K562 (cell line): ENCODE results near the gene MTSS2. TPM values are rescaled to one million over a fixed set of nuclear protein-coding genes. Genes with fewer than 3 reads are reported as not detected.

Source experiments
- ATAC-seq: fragments of 200-7000 bp; cut with Tn5 transposase; 3 replicates; pipeline ENCODE4 v1.9.1; 2020; ENCODE audit warnings: moderate library complexity
- BruUV-seq: library from RNA; stranded (reverse); fragments of 400-500 nt; replicated peaks from 2 replicates; lab custom pipeline; 2021; lab: Mats Ljungman, UMichigan
- CTCF ChIA-PET: fragments of 300-600 bp; formaldehyde crosslinking; extraction: SDS; loops from one replicate; lab custom pipeline; 2021; ENCODE audit warnings: low intra/inter-chr PET ratio; lab: Yijun Ruan, JAX
- POLR2A ChIA-PET: fragments of 300-600, 350-650 bp; sonication (Branson Sonifier 250); formaldehyde crosslinking; extraction: SDS; loops from one replicate; lab custom pipeline; 2021; ENCODE audit warnings: antibody characterized with exemption, inconsistent platforms; lab: Yijun Ruan, JAX
- DNase-seq, 4 experiments: peaks; one replicate each; pipeline versions ENCODE4 v3.0.0 to v3.0.0-alpha.2; 2011 to 2018; ENCODE audit warnings: low spot score in 3 of 4, mixed read lengths in 3 of 4; ENCODE audit errors: extremely low read depth in 1 of 4
- FAIRE-seq: peaks from 2 replicates; lab custom pipeline; 2011; peaks lifted over from hg19 to GRCh38; lab: Jason Lieb, UNC
- H2AFZ ChIP-seq: 2 replicates; pipeline ENCODE4 v1.6.0; 2011; ENCODE audit warnings: low read depth, low read length, control low read depth, inconsistent platforms
- H3K27ac ChIP-seq: fragments of 200-600 bp; 3 replicates; pipeline ENCODE4 v1.8.0; 2011; ENCODE audit warnings: low read depth, mild to moderate bottlenecking, control low read depth, inconsistent platforms, low read length, moderate library complexity, mixed read lengths; ENCODE audit errors: extremely low read depth
- H3K27me3 ChIP-seq, 2 experiments: fragments of 300-600 bp in 1 of 2; 2 replicates in 1 of 2; 3 replicates in 1 of 2; pipeline versions ENCODE4 v1.6.0 to v1.8.0; 2011; ENCODE audit warnings: inconsistent platforms in 2 of 2, low read length in 2 of 2, mild to moderate bottlenecking in 1 of 2, mixed read lengths in 1 of 2, moderate library complexity in 1 of 2; ENCODE audit not compliant: control insufficient read depth in 2 of 2, insufficient read depth in 2 of 2
- H3K36me3 ChIP-seq: fragments of 300-600 bp; 3 replicates; pipeline ENCODE4 v1.8.0; 2011; ENCODE audit warnings: mild to moderate bottlenecking, low read length, inconsistent platforms; ENCODE audit not compliant: control insufficient read depth, insufficient read depth
- H3K4me1 ChIP-seq, 2 experiments: fragments of 200-600 bp in 1 of 2; replicated peaks in 1 of 2; 2 replicates in 1 of 2; 3 replicates in 1 of 2; pipeline versions ENCODE4 v1.5.1 to v1.8.0; 2011; ENCODE audit warnings: inconsistent platforms in 2 of 2, low read length in 2 of 2, mild to moderate bottlenecking in 1 of 2, mixed read lengths in 1 of 2, moderate library complexity in 1 of 2; ENCODE audit not compliant: control insufficient read depth in 2 of 2, insufficient read depth in 2 of 2
- H3K4me2 ChIP-seq: 2 replicates; pipeline ENCODE4 v1.6.1; 2011; ENCODE audit warnings: low read length, control low read depth, inconsistent platforms, mixed read lengths; ENCODE audit not compliant: insufficient read depth
- H3K4me3 ChIP-seq: fragments of 200-600 bp; sonication (generic), shearing (Covaris generic); 2 replicates; pipeline ENCODE4 v1.5.1; 2016; ENCODE audit warnings: control low read depth, inconsistent platforms
- H3K79me2 ChIP-seq: fragments of 200-600 bp; 3 replicates; pipeline ENCODE4 v1.8.0; 2011; ENCODE audit warnings: low read length, inconsistent platforms; ENCODE audit not compliant: control insufficient read depth, insufficient read depth
- H3K9ac ChIP-seq, 2 experiments: 2 replicates each; pipeline versions ENCODE4 v1.6.0 to v1.6.1; 2011; ENCODE audit warnings: low read depth in 2 of 2, low read length in 2 of 2, control low read depth in 1 of 2, inconsistent platforms in 1 of 2, mild to moderate bottlenecking in 1 of 2, mixed read lengths in 1 of 2; ENCODE audit not compliant: insufficient read depth in 1 of 2
- H3K9me1 ChIP-seq: one replicate; pipeline ENCODE4 v1.6.0; 2011; ENCODE audit warnings: inconsistent platforms, mild to moderate bottlenecking, low read length, moderate library complexity; ENCODE audit not compliant: control insufficient read depth, insufficient read depth
- H3K9me3 ChIP-seq: replicated peaks from 2 replicates; pipeline ENCODE4 v1.5.1; 2011; ENCODE audit warnings: low read depth, low read length, inconsistent platforms; ENCODE audit not compliant: control insufficient read depth, insufficient read depth
- H4K20me1 ChIP-seq: replicated peaks from 2 replicates; pipeline ENCODE4 v1.6.1; 2011; ENCODE audit warnings: low read length, inconsistent platforms, mixed read lengths; ENCODE audit not compliant: control insufficient read depth, insufficient read depth
- POLR2G ChIP-seq: fragments of 200-400 bp; formaldehyde crosslinking; IDR thresholded peaks from 2 replicates; pipeline ENCODE4 v1.6.1; 2017; ENCODE audit warnings: low read depth, mild to moderate bottlenecking, antibody characterized with exemption, low read length, moderate library complexity
- RBM22 ChIP-seq: fragments of 200-400 bp; formaldehyde crosslinking; IDR thresholded peaks from 2 replicates; pipeline ENCODE4 v1.6.1; 2018; ENCODE audit warnings: low read length, low read depth; ENCODE audit not compliant: poor library complexity, severe bottlenecking
- WGBS: fragments of 100-300 bp; shearing (Covaris generic); methylation state at CpG from one replicate; pipeline ENCODE4 v1.1.6; 2016; ENCODE audit warnings: low coverage, mixed read lengths; ENCODE audit not compliant: insufficient coverage; ENCODE audit errors: missing lambda C conversion rate; 5-methylcytosine and 5-hydroxymethylcytosine counted together
- in situ Hi-C: fragments of 300-500 bp; cut with MboI; formaldehyde crosslinking; loops from 4 replicates; pipeline ENCODE4 v1.15.0; 2018; ENCODE audit warnings: inconsistent platforms, mixed read lengths
- intact Hi-C: fragments of 100-400 bp; cut with micrococcal nuclease; formaldehyde crosslinking; loops from 2 replicates; pipeline ENCODE4 v1.14.2; 2022
- polyA plus RNA-seq, 8 experiments: library from polyadenylated mRNA; depleted of rRNA in 4 of 8; stranded (reverse) in 5 of 8; unstranded in 3 of 8; fragments of >200 nt; fragmentation: Nextera tagmentation in 2 of 8; fragmentation: Illumina TruSeq in 1 of 8; extraction: Ambion mirVana in 2 of 8; extraction: Trizol in 1 of 8; gene quantifications; 2 replicates each; pipeline versions ENCODE4 v1.2.1 to v1.2.3, GENCODE V29; 2011 to 2014; ENCODE audit warnings: inconsistent platforms in 1 of 8, missing spikeins in 1 of 8
- total RNA-seq, 7 experiments: library from RNA; depleted of rRNA in 6 of 7; stranded (reverse); fragments of >200 nt in 6 of 7; fragmentation: Illumina TruSeq in 2 of 7; extraction: Trizol in 2 of 7; gene quantifications; 2 replicates each; pipeline versions ENCODE4 v1.2.1 to v1.2.3, GENCODE V29; 2011 to 2021; ENCODE audit warnings: low replicate concordance in 1 of 7
- TF ChIP-seq, protein P1 (sequence below): fragments of 450-650 bp; IDR thresholded peaks from 2 replicates; pipeline ENCODE4 v1.6.1; 2017; ENCODE audit warnings: mild to moderate bottlenecking, moderate library complexity

Gene MTSS2
- total and polyA plus RNA-seq, 9 of the 15 experiments (the other 6 are each of a cell fraction or from before 2014, with no cell fraction given): 0.11 to 60.3 (median 16.9) TPM

DNA sequence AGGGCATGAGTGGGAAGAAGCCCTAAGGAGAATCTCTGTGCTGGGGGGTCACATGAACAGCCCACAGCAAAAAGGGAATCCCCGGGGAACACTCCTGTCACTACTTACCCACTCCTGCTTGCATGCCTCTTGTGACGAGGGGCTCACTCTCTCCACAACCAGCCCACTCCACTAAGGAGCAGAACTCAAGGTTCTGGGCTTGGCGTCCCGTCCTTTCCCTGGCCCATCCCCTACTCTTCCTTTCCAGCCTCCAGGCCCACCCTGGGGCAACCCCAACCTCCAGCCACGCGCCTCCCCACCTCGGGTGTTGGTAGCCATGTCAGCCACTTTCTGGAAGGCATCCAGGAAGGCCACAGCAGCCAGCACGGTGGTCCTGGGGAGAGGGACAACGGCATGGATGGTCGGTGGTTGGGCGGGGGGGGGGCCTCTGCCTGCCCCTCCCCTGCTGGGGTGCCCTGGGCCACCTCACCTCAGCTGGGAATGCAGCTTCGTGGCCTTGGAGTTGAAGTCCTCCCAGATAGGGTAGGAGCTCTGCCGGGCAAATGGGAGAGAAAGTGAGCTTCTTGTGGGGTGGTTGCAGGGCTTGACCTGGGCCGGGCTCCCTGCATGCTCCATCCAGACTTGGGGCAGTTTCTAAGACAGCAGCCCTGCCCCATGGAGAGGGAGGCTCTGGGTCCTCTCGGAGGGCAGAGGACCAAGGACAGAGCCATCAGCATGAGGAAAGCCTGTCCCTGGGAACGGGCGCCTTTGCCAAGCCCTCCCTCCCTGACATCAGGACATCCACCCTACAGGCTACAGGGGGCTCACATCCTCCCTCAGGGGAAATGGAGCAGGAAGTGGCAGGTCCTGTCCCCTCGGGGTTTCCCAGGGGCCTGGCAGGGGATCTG is 5.1 kb downstream of the MTSS2 start:
- Histone ChIP-seq H3K36me3 (peaks cover 79% of the 10 kb centered on the region; the same call in 2 of the 3 replicates), H4K20me1 (peaks cover 12% of the 10 kb centered on the region; the same call in 1 of the 2 replicates), H3K9me1 (no peaks in the 10 kb centered on the region), H3K4me1 (peaks cover 8 to 60% of the 10 kb centered on the region in 2 experiments), H3K27me3 (no peaks in the 10 kb centered on the region), H3K4me2 (no peak overlapping the region), H2AFZ (no peak overlapping the region), H3K9me3 (no peaks in the 10 kb centered on the region), H3K9ac (peak overlapping the region in 1 of 2 experiments; percentile 68; a peak in 1 of 4 replicates), H3K79me2 (peaks cover 49% of the 10 kb centered on the region), H3K27ac (no peak overlapping the region), H3K4me3 (no peak overlapping the region)
- intact Hi-C loops: no loop called here
- no TSS peak for BruUV-seq
- in situ Hi-C loops: no loop called here
- FAIRE-seq: no peak
- ChIA-PET CTCF (interaction anchor here (0.9 to 1.5 kb wide), 3 partner anchors 58 to 91 kb away, joined by 4 to 5 read pairs (median 4); no protein-coding TSS in a partner anchor), POLR2A (interaction anchor here (0.5 to 1.1 kb wide), 2 partner anchors 57 to 67 kb away, joined by 3 to 4 read pairs; no protein-coding TSS in a partner anchor)
- DNase-seq: no peak
- TF ChIP-seq POLR2G: 0 out of 2 replicates have a peak, but pooled peaks have one; percentile 8
- TF ChIP-seq, protein P1, sequence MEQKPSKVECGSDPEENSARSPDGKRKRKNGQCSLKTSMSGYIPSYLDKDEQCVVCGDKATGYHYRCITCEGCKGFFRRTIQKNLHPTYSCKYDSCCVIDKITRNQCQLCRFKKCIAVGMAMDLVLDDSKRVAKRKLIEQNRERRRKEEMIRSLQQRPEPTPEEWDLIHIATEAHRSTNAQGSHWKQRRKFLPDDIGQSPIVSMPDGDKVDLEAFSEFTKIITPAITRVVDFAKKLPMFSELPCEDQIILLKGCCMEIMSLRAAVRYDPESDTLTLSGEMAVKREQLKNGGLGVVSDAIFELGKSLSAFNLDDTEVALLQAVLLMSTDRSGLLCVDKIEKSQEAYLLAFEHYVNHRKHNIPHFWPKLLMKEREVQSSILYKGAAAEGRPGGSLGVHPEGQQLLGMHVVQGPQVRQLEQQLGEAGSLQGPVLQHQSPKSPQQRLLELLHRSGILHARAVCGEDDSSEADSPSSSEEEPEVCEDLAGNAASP: no peak
- peak; percentile 21 for TF ChIP-seq RBM22
- WGBS: 98% methylated on average over 13 of the region's 18 CpGs
- no peak for ATAC-seq
